H1 (cell line): Measurements from ENCODE around the gene SGK1. TPM values are rescaled to one million over a fixed set of nuclear protein-coding genes. Genes with fewer than 3 reads are reported as not detected.

Experiments
- CTCF ChIA-PET: fragments of 300-600 bp; sonication (Branson Sonifier 250); formaldehyde crosslinking; loops from one replicate; lab custom pipeline; 2021; ENCODE audit not compliant: partially characterized antibody; lab: Charles Lee
- POLR2A ChIA-PET: fragments of 300-600 bp; sonication (Branson Sonifier 250); formaldehyde crosslinking; loops from one replicate; lab custom pipeline; 2021; ENCODE audit warnings: inconsistent platforms; ENCODE audit not compliant: partially characterized antibody; lab: Charles Lee
- DNase-seq, 2 experiments: peaks; one replicate each; pipeline versions ENCODE4 v3.0.0 to v3.0.0-alpha.2; 2010 to 2022; ENCODE audit warnings: low spot score in 2 of 2, low read depth in 1 of 2, mixed read lengths in 1 of 2
- FAIRE-seq: peaks from 2 replicates; lab custom pipeline; 2011; peaks lifted over from hg19 to GRCh38; lab: Jason Lieb, UNC
- H2AFZ ChIP-seq: 2 replicates; pipeline ENCODE4 v1.8.1; 2012; ENCODE audit warnings: low read length, inconsistent platforms
- H2AK5ac ChIP-seq: 2 replicates; pipeline ENCODE4 v1.6.1; 2013; ENCODE audit warnings: low read depth, low read length
- H2BK120ac ChIP-seq: replicated peaks from 2 replicates; pipeline ENCODE3; 2013; ENCODE audit warnings: low read depth, low read length, inconsistent platforms
- H2BK12ac ChIP-seq: 2 replicates; pipeline ENCODE4 v1.6.1; 2013; ENCODE audit warnings: low read depth, low read length
- H2BK15ac ChIP-seq: 2 replicates; pipeline ENCODE4 v1.6.1; 2013; ENCODE audit warnings: low read length
- H2BK20ac ChIP-seq: 2 replicates; pipeline ENCODE4 v1.6.1; 2013; ENCODE audit warnings: low read length
- H2BK5ac ChIP-seq: 2 replicates; pipeline ENCODE4 v1.6.1; 2013; ENCODE audit warnings: low read depth, low read length
- H3K14ac ChIP-seq: 2 replicates; pipeline ENCODE4 v1.6.1; 2013; ENCODE audit warnings: inconsistent platforms; ENCODE audit not compliant: insufficient read length
- H3K18ac ChIP-seq: 2 replicates; pipeline ENCODE4 v1.6.1; 2013; ENCODE audit warnings: low read length; ENCODE audit errors: extremely low read depth
- H3K23ac ChIP-seq: 2 replicates; pipeline ENCODE4 v1.6.1; 2013; ENCODE audit warnings: inconsistent platforms; ENCODE audit not compliant: insufficient read length
- H3K23me2 ChIP-seq: 2 replicates; pipeline ENCODE4 v1.6.1; 2013; ENCODE audit warnings: low read depth, low read length
- H3K27ac ChIP-seq: 2 replicates; pipeline ENCODE4 v1.6.1; 2011; ENCODE audit warnings: low read depth, low read length, inconsistent platforms
- H3K27me3 ChIP-seq, 4 experiments: replicated peaks in 1 of 4; 1 replicate in 1 of 4; 2 replicates in 3 of 4; pipeline versions ENCODE4 v1.6.1 to v1.8.1; 2011 to 2013; ENCODE audit warnings: low read length in 3 of 4, mild to moderate bottlenecking in 3 of 4, inconsistent platforms in 2 of 4, mixed read lengths in 2 of 4, moderate library complexity in 1 of 4; ENCODE audit not compliant: control insufficient read depth in 3 of 4, insufficient read depth in 3 of 4; ENCODE audit errors: extremely low read depth in 1 of 4
- H3K36me3 ChIP-seq, 4 experiments: 2 replicates each; pipeline versions ENCODE4 v1.6.1 to v1.8.1; 2011 to 2013; ENCODE audit warnings: mild to moderate bottlenecking in 4 of 4, low read length in 3 of 4, moderate library complexity in 2 of 4, control low read depth in 1 of 4, inconsistent platforms in 1 of 4; ENCODE audit not compliant: insufficient read depth in 4 of 4, control insufficient read depth in 2 of 4
- H3K4ac ChIP-seq: replicated peaks from 2 replicates; pipeline ENCODE3; 2013; ENCODE audit warnings: low read length, low read depth, mixed read lengths, inconsistent platforms; ENCODE audit not compliant: insufficient read length
- H3K4me1 ChIP-seq, 4 experiments: replicated peaks in 1 of 4; 1 replicate in 1 of 4; 2 replicates in 3 of 4; pipeline versions ENCODE4 v1.6.1 to v1.8.1; 2011 to 2013; ENCODE audit warnings: low read length in 3 of 4, inconsistent platforms in 2 of 4, mixed read lengths in 1 of 4; ENCODE audit not compliant: insufficient read depth in 4 of 4, control insufficient read depth in 3 of 4
- H3K4me2 ChIP-seq, 2 experiments: 2 replicates each; pipeline versions ENCODE4 v1.6.1 to v1.8.1; 2011 to 2013; ENCODE audit warnings: low read depth in 2 of 2, low read length in 2 of 2, control low read depth in 1 of 2, inconsistent platforms in 1 of 2, mild to moderate bottlenecking in 1 of 2; ENCODE audit not compliant: insufficient read depth in 1 of 2
- H3K4me3 ChIP-seq, 4 experiments: fragments of 200-600, 300-600 bp in 1 of 4; sonication (generic), shearing (Covaris generic), sonication (Bioruptor Twin) in 1 of 4; 2 replicates each; pipeline versions ENCODE4 v1.5.1 to v1.8.1; 2011 to 2016; ENCODE audit warnings: low read length in 4 of 4, low read depth in 3 of 4, control low read depth in 2 of 4, inconsistent platforms in 2 of 4, mild to moderate bottlenecking in 2 of 4, mixed read lengths in 1 of 4, moderate library complexity in 1 of 4; ENCODE audit not compliant: insufficient read depth in 2 of 4; ENCODE audit errors: extremely low read depth in 1 of 4
- H3K56ac ChIP-seq: replicated peaks from 2 replicates; pipeline ENCODE3; 2013; ENCODE audit warnings: low read depth, mild to moderate bottlenecking, mixed read lengths, low read length, inconsistent platforms; ENCODE audit not compliant: insufficient read length
- H3K79me1 ChIP-seq: 2 replicates; pipeline ENCODE4 v1.6.1; 2013; ENCODE audit warnings: low read depth, low read length, control low read depth
- H3K79me2 ChIP-seq, 2 experiments: 2 replicates each; pipeline versions ENCODE4 v1.6.1 to v1.8.1; 2012 to 2013; ENCODE audit warnings: low read length in 2 of 2, mild to moderate bottlenecking in 2 of 2, inconsistent platforms in 1 of 2; ENCODE audit not compliant: insufficient read depth in 2 of 2, control insufficient read depth in 1 of 2
- H3K9ac ChIP-seq, 4 experiments: replicated peaks in 1 of 4; 1 replicate in 1 of 4; 2 replicates in 3 of 4; pipeline versions ENCODE4 v1.6.1 to v1.8.1; 2011 to 2013; ENCODE audit warnings: low read depth in 3 of 4, low read length in 3 of 4, control low read depth in 2 of 4, mild to moderate bottlenecking in 2 of 4, moderate library complexity in 2 of 4, inconsistent platforms in 1 of 4; ENCODE audit errors: extremely low read depth in 1 of 4
- H3K9me3 ChIP-seq, 2 experiments: 2 replicates each; pipeline versions ENCODE4 v1.6.1 to v1.8.1; 2012 to 2013; ENCODE audit warnings: mild to moderate bottlenecking in 2 of 2, moderate library complexity in 2 of 2, control low read depth in 1 of 2, inconsistent platforms in 1 of 2, low read depth in 1 of 2, low read length in 1 of 2, mixed read lengths in 1 of 2; ENCODE audit not compliant: insufficient read depth in 2 of 2
- H4K20me1 ChIP-seq, 2 experiments: replicated peaks in 1 of 2; 2 replicates each; pipeline versions ENCODE3 to v1.8.1; 2011 to 2013; ENCODE audit warnings: inconsistent platforms in 2 of 2, low read length in 2 of 2, mild to moderate bottlenecking in 1 of 2; ENCODE audit not compliant: insufficient read depth in 2 of 2, control insufficient read depth in 1 of 2
- H4K5ac ChIP-seq: 2 replicates; pipeline ENCODE4 v1.6.1; 2013; ENCODE audit warnings: low read length, low read depth, mixed read lengths, inconsistent platforms; ENCODE audit not compliant: insufficient read length
- H4K8ac ChIP-seq: 2 replicates; pipeline ENCODE4 v1.8.0; 2013; ENCODE audit warnings: mild to moderate bottlenecking, moderate library complexity, low read length, inconsistent platforms; ENCODE audit not compliant: insufficient read depth; ENCODE audit errors: extremely low read depth
- H4K91ac ChIP-seq: replicated peaks from 2 replicates; pipeline ENCODE3; 2013; ENCODE audit warnings: low read length, mixed read lengths, inconsistent platforms; ENCODE audit not compliant: insufficient read length
- BCL11A ChIP-seq, 2 experiments: IDR thresholded peaks; one replicate each; pipeline ENCODE4 v1.6.1; 2011; ENCODE audit warnings: low read depth in 2 of 2, low read length in 2 of 2, mild to moderate bottlenecking in 2 of 2
- POLR2A ChIP-seq, 2 experiments: IDR thresholded peaks; 1 replicate in 1 of 2; 2 replicates in 1 of 2; pipeline ENCODE4 v1.6.1; 2011; ENCODE audit warnings: low read depth in 2 of 2, low read length in 2 of 2, mild to moderate bottlenecking in 2 of 2; ENCODE audit errors: control extremely low read depth in 1 of 2
- USF2 ChIP-seq: IDR thresholded peaks from 2 replicates; pipeline ENCODE4 v1.6.1; 2011; ENCODE audit warnings: low read length, improper control_type of control experiment
- WGBS, 2 experiments: shearing (Covaris generic) in 1 of 2; methylation state at CpG; one replicate each; pipeline versions ENCODE4 v1.1.6 to v1.1.7; 2013 to 2015; ENCODE audit warnings: low lambda C conversion rate in 2 of 2, mixed read lengths in 2 of 2, inconsistent platforms in 1 of 2, low coverage in 1 of 2, missing lambda C conversion rate in 1 of 2; ENCODE audit not compliant: insufficient replicate concordance in 2 of 2, insufficient coverage in 1 of 2, insufficient read length in 1 of 2; ENCODE audit errors: extremely low coverage in 1 of 2, missing lambda C conversion rate in 1 of 2; 5-methylcytosine and 5-hydroxymethylcytosine counted together
- polyA plus RNA-seq, 7 experiments: library from polyadenylated mRNA; depleted of rRNA in 3 of 7; stranded (reverse) in 5 of 7; unstranded in 2 of 7; fragments of >200 nt in 5 of 7; fragments of 200-250 nt in 2 of 7; gene quantifications; 1 replicate in 5 of 7; 2 replicates in 1 of 7; 4 replicates in 1 of 7; pipeline versions ENCODE4 v1.2.1 to v1.2.3, GENCODE V29; 2011 to 2013; ENCODE audit warnings: missing spikeins in 2 of 7, mixed read lengths in 2 of 7
- total RNA-seq: library from RNA; stranded (reverse); fragmentation: NEBNext Ultra II Directional; extraction: Animal tissue kit (Norgen Biotek cat#: 25700); gene quantifications from 2 replicates; pipeline ENCODE4 v1.2.1, GENCODE V29; 2021

Gene SGK1
- total and polyA plus RNA-seq, 2 of the 8 experiments (the other 6 are each of a cell fraction or from before 2014, with no cell fraction given) = 14.5 to 18.4 TPM

GRCh38 chr6:134249759-134250602 is 67.9 kb downstream of the SGK1 start:
- CTCF ChIA-PET = interaction anchor here (0.6 to 1.5 kb wide), 3 partner anchors 16 to 394 kb away, joined by 3 to 5 read pairs (median 4); no protein-coding TSS in a partner anchor
- Histone ChIP-seq H3K56ac (no peak overlapping the region), H2BK120ac (no peak overlapping the region), H3K4me2 (no peak overlapping the region), H2BK15ac (no peak overlapping the region), H3K4me1 (peaks cover 0 to 3% (median 1%) of the 10 kb centered on the region in 4 experiments; a peak in 3 of 7 replicates), H2BK20ac (no peak overlapping the region), H3K14ac (no peak overlapping the region), H3K4me3 (no peak overlapping the region), H3K9ac (no peak overlapping the region; a peak in 1 of 7 replicates), H3K23ac (no peak overlapping the region), H3K27ac (no peak overlapping the region), H3K27me3 (no peaks in the 10 kb centered on the region)
- 91% methylated on average over 7 of the region's 7 CpGs; no CpG with 5 or more reads in 1 of the 2 experiments for WGBS, 2 experiments
- no peak for TF ChIP-seq BCL11A (IDR thresholded peaks at IDR 0.05; ENCODE audit: low read depth in 2 of 2, low read length in 2 of 2)
- no peak for TF ChIP-seq USF2
- TF ChIP-seq POLR2A (IDR thresholded peaks at IDR 0.05; ENCODE audit: control extremely low read depth in 1 of 2, low read depth in 2 of 2, low read length in 2 of 2) = no peak
- TF ChIP-seq, all 59 proteins: peak for 0
- H3K23me2 ChIP-seq = no peaks in the 10 kb centered on the region
- no peak overlapping the region for H4K8ac ChIP-seq
- no peak overlapping the region for H4K91ac ChIP-seq
- H4K5ac ChIP-seq = no peak overlapping the region
- no peak overlapping the region for H3K18ac ChIP-seq
- no peak overlapping the region for H2BK5ac ChIP-seq
- H3K79me1 ChIP-seq = no peaks in the 10 kb centered on the region
- no peak for DNase-seq
- H2BK12ac ChIP-seq = peak overlapping the region; percentile 7; the same call in 1 of the 2 replicates
- no peaks in the 10 kb centered on the region for H4K20me1 ChIP-seq
- no peak overlapping the region for H3K4ac ChIP-seq
- H3K36me3 ChIP-seq = no peaks in the 10 kb centered on the region
- H2AK5ac ChIP-seq = 0 out of 2 replicates have a peak overlapping the region, but pooled peaks have one; percentile 39
- FAIRE-seq = no peak
- H3K79me2 ChIP-seq = no peaks in the 10 kb centered on the region
- POLR2A ChIA-PET = no interaction called here
- no peaks in the 10 kb centered on the region for H3K9me3 ChIP-seq
- peak overlapping the region; percentile 16; the same call in 1 of the 2 replicates for H2AFZ ChIP-seq
